Keratinocyte (primary cell): ENCODE data around the gene CERS1. TPM values are rescaled to one million over a fixed set of nuclear protein-coding genes. Genes with fewer than 3 reads are reported as not detected.
A peak's percentile ranks its signal among the peaks of the same experiment; 100 is the strongest.

Experiments
- DNase-seq: peaks from one replicate; pipeline ENCODE4 v3.0.0-alpha.2; 2011; ENCODE audit warnings: low read depth, missing footprints, low spot score
- FAIRE-seq: peaks from 2 replicates; lab custom pipeline; 2011; peaks lifted over from hg19 to GRCh38; lab: Jason Lieb, UNC
- H2AFZ ChIP-seq: 2 replicates; pipeline ENCODE4 v1.6.0; 2012; ENCODE audit warnings: low read length, control low read depth, inconsistent platforms; ENCODE audit not compliant: control insufficient read depth
- H3K27ac ChIP-seq: 2 replicates; pipeline ENCODE4 v1.5.1; 2011; ENCODE audit warnings: low read length; ENCODE audit not compliant: control insufficient read depth, insufficient read depth
- H3K27me3 ChIP-seq: 3 replicates; pipeline ENCODE4 v1.6.0; 2011; ENCODE audit warnings: low read length; ENCODE audit not compliant: control insufficient read depth, insufficient read depth; ENCODE audit errors: extremely low read depth
- H3K36me3 ChIP-seq, 2 experiments: 2 replicates in 1 of 2; 3 replicates in 1 of 2; pipeline ENCODE4 v1.5.1; 2011; ENCODE audit warnings: low read length in 2 of 2, mild to moderate bottlenecking in 1 of 2; ENCODE audit not compliant: control insufficient read depth in 2 of 2, insufficient read depth in 2 of 2; ENCODE audit errors: extremely low read depth in 1 of 2
- H3K4me1 ChIP-seq: 3 replicates; pipeline ENCODE4 v1.5.1; 2011; ENCODE audit warnings: low read length; ENCODE audit not compliant: control insufficient read depth, insufficient read depth; ENCODE audit errors: extremely low read depth
- H3K4me2 ChIP-seq: 3 replicates; pipeline ENCODE4 v1.6.0; 2011; ENCODE audit warnings: low read depth, low read length; ENCODE audit not compliant: control insufficient read depth, insufficient read depth; ENCODE audit errors: extremely low read depth
- H3K4me3 ChIP-seq, 3 experiments: fragments of 200-600 bp in 1 of 3; sonication (generic) in 1 of 3; 2 replicates in 2 of 3; 3 replicates in 1 of 3; pipeline ENCODE4 v1.5.1; 2011 to 2016; ENCODE audit warnings: low read length in 3 of 3, mild to moderate bottlenecking in 3 of 3, control low read depth in 2 of 3, inconsistent platforms in 1 of 3, low read depth in 1 of 3, mixed read lengths in 1 of 3, mixed run types in 1 of 3, moderate library complexity in 1 of 3; ENCODE audit not compliant: control insufficient read depth in 2 of 3, insufficient read depth in 2 of 3; ENCODE audit errors: extremely low read depth in 1 of 3
- H3K79me2 ChIP-seq: 2 replicates; pipeline ENCODE4 v1.6.0; 2012; ENCODE audit warnings: low read length; ENCODE audit not compliant: control insufficient read depth, insufficient read depth
- H3K9ac ChIP-seq: 3 replicates; pipeline ENCODE4 v1.6.0; 2011; ENCODE audit warnings: low read length; ENCODE audit not compliant: control insufficient read depth, insufficient read depth; ENCODE audit errors: extremely low read depth
- H3K9me1 ChIP-seq: 3 replicates; pipeline ENCODE4 v1.6.0; 2011; ENCODE audit warnings: low read length; ENCODE audit not compliant: control insufficient read depth, insufficient read depth; ENCODE audit errors: extremely low read depth
- H3K9me3 ChIP-seq: 2 replicates; pipeline ENCODE4 v1.5.1; 2012; ENCODE audit warnings: low read depth, low read length; ENCODE audit not compliant: control insufficient read depth
- H4K20me1 ChIP-seq: 3 replicates; pipeline ENCODE4 v1.6.0; 2011; ENCODE audit warnings: low read length; ENCODE audit not compliant: control insufficient read depth, insufficient read depth; ENCODE audit errors: extremely low read depth
- EZH2 ChIP-seq: IDR thresholded peaks from one replicate; pipeline ENCODE4 v1.6.1; 2012; ENCODE audit warnings: inconsistent platforms, mild to moderate bottlenecking, low read length, moderate library complexity
- dilution Hi-C: fragments of 300-500 bp; cut with MboI; formaldehyde crosslinking; loops from one replicate; pipeline ENCODE4 v1.7.0; 2020; ENCODE audit warnings: low sequenced_read_pairs; ENCODE audit not compliant: extremely low pct_ligation_motif_present
- polyA plus RNA-seq, 5 experiments: library from polyadenylated mRNA; depleted of rRNA in 3 of 5; stranded (reverse) in 3 of 5; stranded (forward) in 1 of 5; unstranded in 1 of 5; fragments of >200 nt; gene quantifications; 1 replicate in 1 of 5; 2 replicates in 3 of 5; 3 replicates in 1 of 5; pipeline versions ENCODE4 v1.2.1 to v1.2.3, GENCODE V29; 2011 to 2012; ENCODE audit warnings: missing spikeins in 2 of 5, low read depth in 1 of 5, low replicate concordance in 1 of 5
- TF ChIP-seq, protein P1 (sequence below), 3 experiments: IDR thresholded peaks in 1 of 3; conservative IDR thresholded peaks in 1 of 3; optimal IDR thresholded peaks in 1 of 3; 2 replicates in 2 of 3; 3 replicates in 1 of 3; pipeline versions ENCODE3 to v1.5.1; 2011; ENCODE audit warnings: low read length in 3 of 3, mild to moderate bottlenecking in 3 of 3, moderate library complexity in 2 of 3, control low read depth in 1 of 3, inconsistent platforms in 1 of 3; ENCODE audit not compliant: insufficient read depth in 2 of 3; ENCODE audit errors: extremely low read depth in 1 of 3

CERS1 gene
- polyA plus RNA-seq, 1 donor (not counting 4 experiments of a cell fraction or from before 2014, with no cell fraction given), result 0.09 TPM

DNA sequence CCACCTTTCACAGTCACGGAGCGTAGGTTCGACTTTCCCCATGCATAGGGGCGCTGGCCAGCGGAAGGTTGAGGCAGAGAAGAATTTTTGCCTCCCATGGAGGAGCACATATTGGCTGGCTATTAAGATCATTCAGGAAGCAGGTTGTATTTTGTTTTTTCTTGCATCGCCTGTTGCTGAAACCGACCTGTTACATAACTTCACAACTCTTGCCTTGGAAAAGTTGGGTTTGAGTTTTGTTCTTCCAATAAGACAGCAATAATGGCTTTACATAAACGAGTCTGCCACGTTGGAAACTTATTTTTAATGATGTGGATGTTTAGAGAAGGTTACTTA lies 62.8 kb downstream of the CERS1 start:
- H3K27ac ChIP-seq, result peak overlapping the region; percentile 79
- dilution Hi-C loops, result no loop called here
- H3K4me1 ChIP-seq, result peaks cover 19% of the 10 kb centered on the region
- H3K4me2 ChIP-seq, result peak overlapping the region; percentile 98
- peak overlapping the region; percentile 81 to 98 (median 86) for H3K4me3 ChIP-seq
- TF ChIP-seq, protein P1, sequence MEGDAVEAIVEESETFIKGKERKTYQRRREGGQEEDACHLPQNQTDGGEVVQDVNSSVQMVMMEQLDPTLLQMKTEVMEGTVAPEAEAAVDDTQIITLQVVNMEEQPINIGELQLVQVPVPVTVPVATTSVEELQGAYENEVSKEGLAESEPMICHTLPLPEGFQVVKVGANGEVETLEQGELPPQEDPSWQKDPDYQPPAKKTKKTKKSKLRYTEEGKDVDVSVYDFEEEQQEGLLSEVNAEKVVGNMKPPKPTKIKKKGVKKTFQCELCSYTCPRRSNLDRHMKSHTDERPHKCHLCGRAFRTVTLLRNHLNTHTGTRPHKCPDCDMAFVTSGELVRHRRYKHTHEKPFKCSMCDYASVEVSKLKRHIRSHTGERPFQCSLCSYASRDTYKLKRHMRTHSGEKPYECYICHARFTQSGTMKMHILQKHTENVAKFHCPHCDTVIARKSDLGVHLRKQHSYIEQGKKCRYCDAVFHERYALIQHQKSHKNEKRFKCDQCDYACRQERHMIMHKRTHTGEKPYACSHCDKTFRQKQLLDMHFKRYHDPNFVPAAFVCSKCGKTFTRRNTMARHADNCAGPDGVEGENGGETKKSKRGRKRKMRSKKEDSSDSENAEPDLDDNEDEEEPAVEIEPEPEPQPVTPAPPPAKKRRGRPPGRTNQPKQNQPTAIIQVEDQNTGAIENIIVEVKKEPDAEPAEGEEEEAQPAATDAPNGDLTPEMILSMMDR (optimal IDR thresholded peaks at IDR 0.05 in 1 of 3, IDR thresholded peaks at IDR 0.05 in 1 of 3, conservative IDR thresholded peaks at IDR 0.05 in 1 of 3; ENCODE audit: extremely low read depth in 1 of 3, insufficient read depth in 2 of 3, low read length in 3 of 3), result no peak
- TF ChIP-seq EZH2, result no peak
- no peaks in the 10 kb centered on the region for H3K27me3 ChIP-seq
- peaks cover 49% of the 10 kb centered on the region for H4K20me1 ChIP-seq
- H3K79me2 ChIP-seq, result peaks cover 64% of the 10 kb centered on the region
- peaks cover 2% of the 10 kb centered on the region for H3K9me1 ChIP-seq
- DNase-seq (no peak), FAIRE-seq (no peak)
- H2AFZ ChIP-seq, result no peak overlapping the region
- H3K9me3 ChIP-seq, result no peaks in the 10 kb centered on the region
- peaks cover 11 to 33% of the 10 kb centered on the region in 2 experiments for H3K36me3 ChIP-seq
- peak overlapping the region; percentile 94 for H3K9ac ChIP-seq

DNA sequence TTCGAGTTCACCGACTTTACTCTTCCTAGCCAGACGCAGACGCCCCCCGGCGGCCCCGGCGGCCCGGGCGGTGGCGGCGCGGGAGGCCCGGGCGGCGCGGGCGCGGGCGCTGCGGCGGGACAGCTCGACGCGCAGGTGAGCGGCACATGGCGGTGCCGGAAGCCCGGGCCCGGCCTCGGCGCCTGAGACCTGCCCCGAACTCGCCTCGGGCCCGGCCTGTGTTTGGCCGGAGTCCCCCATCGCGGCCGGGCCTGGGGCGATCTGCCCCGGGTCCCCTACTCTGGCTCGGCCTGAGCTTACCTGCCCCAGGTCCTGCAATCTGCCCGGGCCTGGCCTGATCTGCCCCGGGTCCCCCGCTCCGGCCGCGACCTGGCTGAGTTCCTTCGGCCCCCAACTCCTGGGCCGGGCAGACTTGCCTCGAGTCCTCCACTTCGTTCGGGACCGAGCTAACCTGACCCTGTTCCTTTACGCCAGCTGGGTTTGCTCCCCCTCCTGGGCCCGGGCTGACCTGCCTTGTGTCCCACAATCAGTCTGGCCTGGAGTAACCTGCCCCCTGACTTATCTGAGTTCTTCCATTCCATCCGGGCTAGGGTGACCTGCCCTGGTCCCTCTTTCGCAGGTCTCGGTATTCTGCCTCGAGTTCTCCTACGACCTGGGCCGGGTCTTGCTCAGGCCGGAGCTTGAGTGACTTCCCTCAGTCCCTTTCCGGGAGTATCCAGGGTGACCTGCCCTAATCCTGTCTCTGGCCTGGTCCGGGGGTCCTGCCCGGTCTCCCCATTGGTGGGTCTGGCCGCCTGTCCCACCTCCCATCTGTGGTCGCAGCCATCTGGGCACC lies 63.4 kb downstream of the CERS1 start:
- DNase-seq (no peak), FAIRE-seq (no peak)
- Histone ChIP-seq H3K9me1 (peaks cover 2% of the 10 kb centered on the region), H2AFZ (no peak overlapping the region), H3K4me1 (peaks cover 19% of the 10 kb centered on the region), H3K27ac (peak overlapping the region; percentile 79), H3K4me3 (peak overlapping the region; percentile 81 to 98 (median 86)), H3K36me3 (peaks cover 6 to 27% of the 10 kb centered on the region in 2 experiments), H4K20me1 (peaks cover 46% of the 10 kb centered on the region), H3K79me2 (peaks cover 58% of the 10 kb centered on the region), H3K9me3 (no peaks in the 10 kb centered on the region), H3K4me2 (peak overlapping the region; percentile 98), H3K9ac (peak overlapping the region; percentile 94), H3K27me3 (no peaks in the 10 kb centered on the region)
- dilution Hi-C loops, result no loop called here
- TF ChIP-seq, protein P1 (optimal IDR thresholded peaks at IDR 0.05 in 1 of 3, IDR thresholded peaks at IDR 0.05 in 1 of 3, conservative IDR thresholded peaks at IDR 0.05 in 1 of 3; ENCODE audit: extremely low read depth in 1 of 3, insufficient read depth in 2 of 3, low read length in 3 of 3), result peak in 2 of 3 experiments; percentile 24 to 25
- no peak for TF ChIP-seq EZH2
